ENCODE results near the gene STK16. TPM values are rescaled to one million over a fixed set of nuclear protein-coding genes. Genes with fewer than 3 reads are reported as not detected.

The STK16 gene
- polyA plus RNA-seq, 1 donor from 2014 or later = 64.9 TPM

GRCh38 chr2:219252900-219253752 is 7.8 kb downstream of the STK16 start, which contains the start of gene TUBA4B:
Gene TUBA4B, plus strand, starts transcription at chr2:219253243. Its CDS starts 165 bp downstream, at chr2:219253408.
- Histone ChIP-seq H3K27ac (ENCODE audit: low read length) (no peak within 1 kb of the TSS), H3K27me3 (ENCODE audit: insufficient read depth, low read depth, low read length) (peaks cover 61% of the 10 kb centered on the region), H3K9me2 (ENCODE audit: insufficient read depth, low read length) (no peaks in the 10 kb centered on the region), H3K9ac (ENCODE audit: low read length) (peak within 1 kb of the TSS; percentile 49), H3K4me2 (ENCODE audit: low read length) (peak within 1 kb of the TSS; percentile 76), H2AFZ (ENCODE audit: low read depth, low read length) (peak within 1 kb of the TSS; percentile 14), H3K79me2 (replicated peaks; ENCODE audit: insufficient read depth, low read length) (no peaks in the 10 kb centered on the region), H3K36me3 (ENCODE audit: insufficient read depth, low read length) (no peaks in the 10 kb centered on the region), H3K9me3 (ENCODE audit: low read length) (no peaks in the 10 kb centered on the region), H3K4me3 (ENCODE audit: low read length) (peak within 1 kb of the TSS; percentile 80), H4K20me1 (ENCODE audit: insufficient read depth) (no peaks in the 10 kb centered on the region), H3F3A (ENCODE audit: insufficient read depth, low read length, poor library complexity, severe bottlenecking) (no peaks in the 10 kb centered on the region)
- TF ChIP-seq CTCF (IDR thresholded peaks at IDR 0.05; ENCODE audit: poor library complexity, severe bottlenecking) = no peak
- TF ChIP-seq EZH2 (IDR thresholded peaks at IDR 0.05; ENCODE audit: borderline replicate concordance, insufficient read depth, low read length, poor library complexity, severe bottlenecking) = peak; percentile 33

GRCh38 chr2:219253753-219254589 is 8.7 kb downstream of the STK16 start, which contains the start of gene TUBA4A:
Gene TUBA4A, minus strand, starts transcription at chr2:219253918. Its CDS starts 60 bp downstream, at chr2:219253858.
- Histone ChIP-seq H3K79me2 (replicated peaks; ENCODE audit: insufficient read depth, low read length) (no peaks in the 10 kb centered on the region), H3K4me3 (ENCODE audit: low read length) (peak within 1 kb of the TSS; percentile 80), H3K27ac (ENCODE audit: low read length) (no peak within 1 kb of the TSS), H3K27me3 (ENCODE audit: insufficient read depth, low read depth, low read length) (peaks cover 68% of the 10 kb centered on the region), H3K36me3 (ENCODE audit: insufficient read depth, low read length) (no peaks in the 10 kb centered on the region), H4K20me1 (ENCODE audit: insufficient read depth) (no peaks in the 10 kb centered on the region), H3K4me2 (ENCODE audit: low read length) (peak within 1 kb of the TSS; percentile 76), H3F3A (ENCODE audit: insufficient read depth, low read length, poor library complexity, severe bottlenecking) (no peaks in the 10 kb centered on the region), H3K9ac (ENCODE audit: low read length) (peak within 1 kb of the TSS; percentile 49), H3K9me3 (ENCODE audit: low read length) (no peaks in the 10 kb centered on the region), H3K9me2 (ENCODE audit: insufficient read depth, low read length) (no peaks in the 10 kb centered on the region), H2AFZ (ENCODE audit: low read depth, low read length) (peak within 1 kb of the TSS; percentile 14)
- TF ChIP-seq REST (IDR thresholded peaks at IDR 0.05; ENCODE audit: borderline replicate concordance) (no peak), POLR2AphosphoS5 (IDR thresholded peaks at IDR 0.05) (peak; percentile 46), MXI1 (conservative IDR thresholded peaks at IDR 0.05; ENCODE audit: poor library complexity, severe bottlenecking) (no peak), EZH2 (IDR thresholded peaks at IDR 0.05; ENCODE audit: borderline replicate concordance, insufficient read depth, low read length, poor library complexity, severe bottlenecking) (no peak), TAF1 (IDR thresholded peaks at IDR 0.05; ENCODE audit: low read depth) (no peak), RAD21 (conservative IDR thresholded peaks at IDR 0.05) (no peak)

All from neural cell (in vitro differentiated cells).